Activated T-helper 9 cell treated with anti-CD3 and anti-CD28 coated beads, Interleukin-2, amount 50 U/mL, for 16 hours (primary cell): ENCODE data around the gene CTSO.
"Not testable (repeated sequence)": the region's sequence is repeated elsewhere in the genome, so short reads cannot be mapped to it uniquely, and the experiment has no call there.

Source experiments
- DNase-seq: peaks from one replicate; pipeline ENCODE4 v3.0.0-alpha.2; 2020; ENCODE audit warnings: low read depth

Gene CTSO

GRCh38 chr4:155954939-155955338 lies 1.3 kb upstream of the CTSO start:
- DNase-seq: no peak

- no peak for DNase-seq
Measured at GRCh38 chr4:155954118-155954685, 536 bp upstream of the CTSO start.

- no peak for DNase-seq
Measured at GRCh38 chr4:155952501-155952901, 1.2 kb downstream of the CTSO start.

DNA sequence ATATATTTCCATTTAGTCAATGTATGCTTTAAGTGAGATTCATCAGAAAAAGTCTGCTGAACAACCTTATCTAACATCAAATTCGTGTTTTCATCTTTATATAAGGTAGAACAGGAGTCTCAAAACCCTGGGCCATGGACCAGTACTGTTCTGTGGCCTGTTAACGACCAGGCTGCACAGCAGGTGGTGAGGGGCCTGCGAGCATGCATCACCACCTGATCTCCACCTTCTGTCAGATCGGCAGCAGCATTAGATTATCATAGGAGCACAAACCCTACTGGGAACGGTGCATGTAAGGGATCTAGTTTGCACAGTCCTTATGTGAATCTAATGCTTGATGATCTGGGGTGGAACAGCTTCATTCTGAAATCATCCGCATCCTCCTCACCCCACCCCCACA lies 3.2 kb downstream of the CTSO start:
- no peak for DNase-seq

- no peak for DNase-seq
Measured at GRCh38 chr4:155948541-155948940, 5.1 kb downstream of the CTSO start.

- DNase-seq: no peak
Measured at GRCh38 chr4:155946486-155946885, 7.2 kb downstream of the CTSO start.

DNA sequence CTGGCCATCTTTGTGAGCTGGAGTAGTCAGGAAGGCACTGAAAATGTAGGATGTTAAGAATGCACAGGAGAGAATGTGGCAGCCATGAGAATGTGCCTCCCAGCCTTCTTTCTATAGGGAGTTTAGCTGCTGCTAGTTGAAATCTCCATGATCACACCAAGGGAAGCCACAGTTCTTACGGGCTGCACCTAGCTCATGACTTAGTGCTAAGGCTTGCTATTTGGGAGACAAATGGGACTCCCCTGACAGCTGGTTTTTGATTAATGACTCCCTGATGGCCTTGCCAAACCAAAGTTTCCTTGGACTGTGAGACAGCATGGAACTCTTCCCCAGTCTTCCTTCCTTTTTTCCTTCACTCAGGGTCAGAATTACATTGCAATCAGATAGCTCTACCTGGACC lies 9.2 kb downstream of the CTSO start:
- no peak for DNase-seq

GRCh38 chr4:155943605-155944291 lies 9.9 kb downstream of the CTSO start:
- no peak for DNase-seq

- DNase-seq: no peak
Measured at GRCh38 chr4:155941820-155942219, 11.8 kb downstream of the CTSO start.

DNA sequence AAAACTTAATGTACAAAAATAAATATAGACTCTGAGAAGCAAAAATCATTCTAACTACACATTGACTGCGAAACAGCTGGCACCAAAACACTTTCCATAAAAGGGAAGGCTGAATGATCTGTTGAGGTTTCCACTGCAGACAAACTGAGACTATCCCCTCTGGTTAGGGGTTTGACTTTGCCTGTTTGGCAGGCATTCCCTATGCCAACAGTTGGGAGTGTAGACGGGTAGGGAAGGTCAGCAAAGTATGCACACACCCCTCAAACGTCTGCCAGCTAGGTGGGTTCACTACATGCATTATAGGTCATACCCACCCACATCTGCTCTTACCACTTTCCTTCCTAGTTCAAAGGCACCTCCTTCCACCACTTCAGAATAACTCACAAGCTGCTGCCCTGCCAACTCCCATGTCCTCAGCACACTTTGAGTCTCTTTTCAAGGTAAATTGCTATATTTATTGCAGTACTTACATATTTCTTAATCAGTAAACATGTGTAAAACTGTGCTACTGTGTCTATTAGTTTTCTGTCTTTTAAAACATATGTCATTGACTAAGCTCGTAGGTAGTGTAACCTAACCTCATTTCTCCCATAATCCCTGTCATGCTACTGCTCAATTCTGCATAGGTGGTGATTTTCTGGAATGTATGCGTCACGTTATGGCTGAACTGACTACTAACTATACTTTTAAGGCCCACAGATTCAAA lies 12.4 kb downstream of the CTSO start:
- DNase-seq: no peak

DNA sequence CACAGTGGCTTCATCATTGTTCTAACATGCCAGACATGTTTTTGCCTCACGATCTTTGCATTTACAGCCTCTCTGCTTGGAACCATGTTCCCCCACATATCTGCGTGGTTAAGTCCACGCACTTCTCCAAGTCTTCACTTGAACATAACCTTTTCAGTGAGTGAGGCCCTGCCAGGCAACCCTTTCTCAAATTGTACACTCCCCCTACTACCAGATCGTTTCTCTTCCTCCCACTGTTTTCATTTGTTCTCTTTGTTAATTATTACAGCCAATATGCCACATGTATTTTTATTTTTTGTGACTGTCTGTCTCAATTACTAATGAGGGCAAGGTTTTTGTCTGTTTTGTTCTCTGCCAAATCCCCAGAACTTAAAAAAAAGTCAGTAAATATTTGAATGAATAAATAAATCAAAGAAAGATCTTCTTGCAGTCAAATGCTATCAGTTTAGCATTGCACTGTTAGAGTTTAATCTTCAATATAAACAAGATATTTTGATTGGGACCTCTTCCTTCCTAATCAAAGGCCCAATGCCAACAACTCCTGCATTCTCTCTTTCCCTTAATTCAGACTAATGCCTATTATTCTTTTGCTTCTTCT lies 18.2 kb downstream of the CTSO start:
- no peak for DNase-seq

DNA sequence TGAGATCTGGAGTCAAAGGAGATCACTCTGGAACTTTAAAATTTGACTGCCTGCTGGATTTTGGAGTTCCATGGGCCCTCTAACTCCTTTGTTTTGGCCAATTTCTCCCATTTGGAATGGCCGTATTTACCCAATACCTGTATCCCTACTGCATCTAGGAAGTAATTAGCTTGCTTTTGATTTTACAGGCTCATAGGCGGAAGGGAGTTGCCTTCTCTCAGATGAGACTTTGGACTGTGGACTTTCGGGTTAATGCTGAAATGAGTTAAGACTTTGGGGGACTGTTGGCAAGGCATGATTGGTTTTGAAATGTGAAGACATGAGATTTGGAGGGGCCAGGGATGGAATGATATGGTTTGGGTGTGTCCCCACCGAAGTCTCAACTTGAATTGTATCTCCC lies 19.0 kb downstream of the CTSO start:
- not testable (repeated sequence) for DNase-seq

GRCh38 chr4:155931634-155932033 lies 22.0 kb downstream of the CTSO start:
- DNase-seq: no peak

DNA sequence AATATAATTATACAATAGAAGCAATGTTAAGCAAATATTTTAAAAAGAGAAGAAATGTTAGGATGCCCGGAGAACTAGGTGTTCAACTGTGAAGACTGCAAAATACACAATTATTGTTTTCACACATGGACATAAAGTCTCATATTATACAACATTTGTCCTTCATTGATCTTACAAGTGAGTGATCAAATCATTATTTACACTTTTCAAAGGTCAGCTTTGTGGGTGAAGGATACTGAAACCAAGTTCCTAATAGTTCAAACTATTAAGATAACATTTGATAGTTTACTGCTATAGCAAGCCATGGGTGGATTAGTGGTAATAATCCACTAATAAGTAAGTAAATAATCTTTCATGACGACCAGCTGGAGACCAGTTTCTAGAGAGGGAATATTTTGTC lies 23.3 kb downstream of the CTSO start:
- no peak for DNase-seq

DNA sequence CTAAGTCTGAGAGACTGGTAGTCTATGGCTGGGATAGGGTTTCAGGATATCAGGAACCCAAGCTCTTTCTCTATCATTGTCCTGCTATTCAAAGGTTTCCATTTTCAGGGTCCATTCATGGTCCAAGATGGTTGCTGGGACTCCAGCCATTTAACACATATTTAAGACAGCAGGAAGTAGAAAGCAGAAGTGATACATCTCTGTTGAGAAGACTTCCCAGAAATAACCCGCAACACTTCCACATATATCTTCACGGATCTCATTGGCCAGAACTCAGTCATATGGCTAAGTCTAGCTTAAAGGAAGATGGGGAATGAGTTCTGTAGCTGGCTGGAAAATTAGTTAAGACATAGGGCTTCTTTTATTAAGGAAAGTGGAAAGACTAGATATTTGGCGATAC lies 23.8 kb downstream of the CTSO start:
- no peak for DNase-seq

DNA sequence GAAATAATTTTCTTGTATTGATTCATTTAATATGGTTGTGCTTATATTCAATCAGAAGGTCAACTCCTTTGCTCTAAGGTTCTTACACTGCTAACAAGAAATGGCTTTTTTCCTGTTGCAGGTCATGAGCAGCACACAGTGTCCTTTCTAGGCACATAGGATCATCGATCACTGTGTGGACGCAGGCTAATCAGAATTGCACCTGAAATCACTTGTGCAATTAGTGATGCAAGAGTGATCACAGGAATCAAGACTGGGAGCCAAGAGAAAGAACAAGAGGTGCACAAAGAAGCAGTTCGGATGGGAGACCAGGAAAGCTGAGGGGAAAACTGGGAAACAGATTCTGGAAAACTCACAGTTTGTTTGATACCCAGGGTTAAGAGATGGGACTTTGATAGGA lies 29.0 kb downstream of the CTSO start:
- no peak for DNase-seq

DNA sequence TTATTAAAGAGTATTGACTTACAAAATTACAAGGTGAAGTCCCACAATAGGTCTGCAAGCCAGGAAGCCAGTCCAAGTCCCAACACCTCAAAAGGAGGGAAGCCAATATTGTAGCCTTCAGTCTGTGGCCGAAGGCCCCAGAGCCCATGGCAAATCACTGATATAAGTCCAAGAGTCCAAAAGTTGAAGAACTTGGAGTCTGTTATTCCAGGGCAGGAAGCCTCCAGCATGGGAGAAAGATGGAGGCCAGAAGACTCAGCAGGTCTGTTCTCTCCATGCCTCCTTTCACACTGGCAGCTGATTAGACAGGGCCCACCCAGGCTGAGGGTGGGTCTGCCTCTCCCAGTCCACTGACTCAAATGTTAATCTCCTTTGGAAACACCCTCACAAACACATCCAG lies 32.1 kb downstream of the CTSO start:
- DNase-seq: no peak

- DNase-seq: no peak
Measured at GRCh38 chr4:155914782-155915181, 38.9 kb downstream of the CTSO start.

GRCh38 chr4:155911905-155912304 lies 41.8 kb downstream of the CTSO start:
- no peak for DNase-seq

DNA sequence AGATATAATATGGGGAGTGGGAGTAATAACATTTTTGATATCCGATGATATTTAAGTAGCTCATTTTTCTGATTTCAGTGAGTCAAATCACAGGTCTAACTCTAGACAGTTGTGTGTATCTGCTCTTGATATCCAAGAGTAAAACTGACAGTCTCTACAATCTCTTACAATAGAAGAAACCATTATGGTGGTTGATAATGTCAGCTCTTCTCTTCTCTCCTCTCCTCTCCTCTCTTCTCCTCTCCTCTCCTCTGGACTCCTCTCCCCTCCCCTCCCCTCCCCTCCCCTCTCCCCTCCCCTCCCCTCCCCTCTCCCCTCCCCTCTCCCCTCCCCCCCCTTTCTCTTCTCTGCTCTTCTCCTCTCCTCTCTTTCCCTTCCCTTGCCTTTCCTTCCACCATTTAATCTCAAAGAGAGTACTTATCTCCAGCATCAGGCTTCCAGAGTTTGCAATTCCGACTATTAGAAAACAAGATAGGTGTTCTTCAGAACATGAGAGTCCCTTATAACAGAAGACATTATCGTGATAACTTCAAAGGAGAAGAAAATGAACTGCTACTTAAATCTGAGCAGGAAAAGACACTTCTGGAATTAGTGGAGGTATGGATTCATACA lies 43.9 kb downstream of the CTSO start:
- DNase-seq: no peak

GRCh38 chr4:155908187-155909139 lies 45.2 kb downstream of the CTSO start:
- no peak for DNase-seq

- no peak for DNase-seq
Measured at GRCh38 chr4:155907556-155907955, 46.1 kb downstream of the CTSO start.
